ENCODE data around the gene LTC4S.

DNA sequence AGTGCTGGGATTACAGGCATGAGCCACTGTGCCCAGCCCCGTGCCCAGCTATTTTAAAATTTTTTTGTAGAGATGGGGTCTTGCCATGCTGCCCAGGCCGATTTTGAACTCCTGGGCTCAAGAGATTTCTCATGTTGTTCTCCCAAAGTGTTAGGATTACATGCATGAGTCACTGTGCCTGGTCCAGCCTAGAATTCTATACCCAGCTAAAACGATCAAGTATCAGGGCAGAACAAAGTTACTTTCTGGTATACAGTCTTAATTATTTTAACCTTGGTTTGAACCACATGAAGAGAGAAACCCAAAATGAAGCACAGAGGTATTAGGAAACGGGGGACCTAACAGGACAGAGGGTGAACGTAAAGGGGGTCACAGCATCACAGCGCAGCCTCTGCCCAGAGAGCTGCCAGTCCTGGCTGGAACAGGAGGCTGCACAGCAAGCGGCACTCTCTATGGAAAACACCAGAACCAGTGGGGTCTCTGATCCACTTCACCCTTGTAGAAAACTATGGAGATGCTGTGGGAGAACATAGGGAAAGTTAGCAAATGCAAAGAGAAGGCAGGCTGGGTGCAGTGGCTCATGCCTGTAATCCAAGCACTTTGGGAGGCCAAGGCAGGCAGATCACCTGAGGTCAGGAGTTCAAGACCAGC lies 37.2 kb downstream of the LTC4S start:
- TF ChIP-seq, protein P1, sequence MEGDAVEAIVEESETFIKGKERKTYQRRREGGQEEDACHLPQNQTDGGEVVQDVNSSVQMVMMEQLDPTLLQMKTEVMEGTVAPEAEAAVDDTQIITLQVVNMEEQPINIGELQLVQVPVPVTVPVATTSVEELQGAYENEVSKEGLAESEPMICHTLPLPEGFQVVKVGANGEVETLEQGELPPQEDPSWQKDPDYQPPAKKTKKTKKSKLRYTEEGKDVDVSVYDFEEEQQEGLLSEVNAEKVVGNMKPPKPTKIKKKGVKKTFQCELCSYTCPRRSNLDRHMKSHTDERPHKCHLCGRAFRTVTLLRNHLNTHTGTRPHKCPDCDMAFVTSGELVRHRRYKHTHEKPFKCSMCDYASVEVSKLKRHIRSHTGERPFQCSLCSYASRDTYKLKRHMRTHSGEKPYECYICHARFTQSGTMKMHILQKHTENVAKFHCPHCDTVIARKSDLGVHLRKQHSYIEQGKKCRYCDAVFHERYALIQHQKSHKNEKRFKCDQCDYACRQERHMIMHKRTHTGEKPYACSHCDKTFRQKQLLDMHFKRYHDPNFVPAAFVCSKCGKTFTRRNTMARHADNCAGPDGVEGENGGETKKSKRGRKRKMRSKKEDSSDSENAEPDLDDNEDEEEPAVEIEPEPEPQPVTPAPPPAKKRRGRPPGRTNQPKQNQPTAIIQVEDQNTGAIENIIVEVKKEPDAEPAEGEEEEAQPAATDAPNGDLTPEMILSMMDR (IDR thresholded peaks at IDR 0.05; ENCODE audit: borderline replicate concordance, extremely low read depth, low read length, poor library complexity, severe bottlenecking), result no peak
- TF ChIP-seq EZH2 (IDR thresholded peaks at IDR 0.05; ENCODE audit: borderline replicate concordance, low read depth, low read length, severe bottlenecking), result no peak
